Measurements from ENCODE around the gene LRRC26. TPM values are rescaled to one million over a fixed set of nuclear protein-coding genes. Genes with fewer than 3 reads are reported as not detected.

Gene LRRC26
- not detected for polyA plus RNA-seq (ENCODE audit: insufficient read length)
- long read RNA-seq, donor 1, result 0 reads
- long read RNA-seq, donor 2, result 0 reads
- long read RNA-seq, donor 3, result 0 reads
- long read RNA-seq, donor 4, result 0 reads
- long read RNA-seq, donor 5, partial matches to known transcripts, result 0 of 1 reads
- long read RNA-seq, donor 5, other reads (novel, unspliced or antisense), result 0 of 1 reads
- long read RNA-seq, donor 6, partial matches to known transcripts, result 0 of 2 reads
- long read RNA-seq, donor 6, other reads (novel, unspliced or antisense), result 0 of 2 reads
- long read RNA-seq, donor 7, partial matches to known transcripts, result 0 of 1 reads
- long read RNA-seq, donor 7, other reads (novel, unspliced or antisense), result 0 of 1 reads
- long read RNA-seq, donor 8, result 0 reads

DNA sequence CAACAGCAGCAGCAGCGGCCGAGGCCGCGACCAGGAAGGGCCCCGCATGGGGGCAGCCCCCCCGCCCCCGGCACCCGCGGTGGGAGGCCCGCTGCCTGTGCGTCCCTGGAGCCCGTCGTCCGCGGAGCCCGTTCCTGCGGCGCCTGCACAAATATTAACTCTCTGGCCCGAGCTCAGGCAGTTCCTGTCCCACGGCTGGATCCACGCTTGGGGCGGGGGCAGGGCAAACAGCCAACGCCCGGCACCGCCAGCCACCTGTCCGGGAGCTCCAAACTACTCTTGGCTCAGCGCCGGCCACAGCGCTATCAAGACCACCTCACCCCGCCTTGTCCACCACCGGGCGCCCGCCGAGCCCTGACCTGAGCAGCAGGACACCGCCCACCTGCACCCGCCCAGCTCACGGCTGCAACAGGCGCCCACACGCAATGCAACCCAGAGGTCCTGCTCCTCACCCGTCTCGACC lies at the start of gene LRRC26:
LRRC26 (minus strand) TSS at position 156 of the 463 bp plus-strand sequence; CDS start at position 48, 108 bp downstream.
- no peak for DNase-seq

DNA sequence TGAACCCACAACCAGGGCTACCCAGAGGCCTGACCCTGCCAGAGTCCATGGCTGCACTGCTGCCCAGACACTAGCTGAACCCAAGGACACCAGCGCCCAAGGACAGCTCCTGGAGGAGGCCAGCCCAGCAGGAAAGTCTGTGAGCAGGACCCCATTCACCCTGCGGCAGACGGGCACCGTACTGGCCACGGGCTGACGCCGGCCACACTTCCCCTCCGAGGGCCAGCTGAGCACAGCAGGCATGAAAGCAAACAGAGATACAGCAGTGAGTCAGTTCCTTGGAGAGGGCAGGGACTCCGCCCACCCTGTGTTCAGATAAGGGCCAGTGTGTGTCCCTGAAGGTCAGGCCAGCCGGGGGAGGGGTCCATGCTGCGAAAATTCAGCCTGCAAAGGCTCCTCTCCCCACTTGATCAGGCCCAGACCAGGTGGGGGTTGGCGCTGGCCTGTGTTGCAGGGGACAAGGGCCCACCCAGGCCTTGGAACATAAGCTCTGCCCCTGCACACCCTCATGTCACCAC lies 49.0 kb upstream of the LRRC26 start:
- no peak for DNase-seq

DNA sequence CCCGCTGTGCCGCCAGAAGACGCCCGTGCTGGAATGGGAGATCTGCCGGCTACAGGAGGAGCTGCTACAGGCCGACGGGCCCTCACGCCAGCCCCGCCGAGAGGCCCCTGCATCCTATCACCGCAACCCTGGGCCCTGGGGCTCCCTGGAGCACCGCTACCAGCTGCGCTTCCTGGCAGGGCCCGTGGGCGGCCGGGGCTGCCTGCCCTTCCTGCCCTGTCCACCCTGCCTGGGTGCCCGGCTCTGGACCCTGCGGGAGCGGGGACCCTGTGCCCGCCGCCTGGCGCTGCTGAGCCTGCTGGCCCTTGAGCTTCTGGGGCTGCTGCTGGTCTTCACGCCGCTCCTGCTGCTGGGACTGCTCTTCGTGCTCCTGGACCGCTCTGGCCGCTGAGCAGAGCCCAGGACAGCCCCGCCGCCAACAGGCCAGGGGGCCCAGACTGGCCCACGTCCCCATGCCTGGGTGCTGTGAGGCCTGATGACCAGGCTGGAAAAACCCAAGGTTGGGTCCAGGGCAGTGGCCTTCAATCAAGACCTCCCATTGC lies 48.4 kb upstream of the LRRC26 start:
- no peak for DNase-seq

DNA sequence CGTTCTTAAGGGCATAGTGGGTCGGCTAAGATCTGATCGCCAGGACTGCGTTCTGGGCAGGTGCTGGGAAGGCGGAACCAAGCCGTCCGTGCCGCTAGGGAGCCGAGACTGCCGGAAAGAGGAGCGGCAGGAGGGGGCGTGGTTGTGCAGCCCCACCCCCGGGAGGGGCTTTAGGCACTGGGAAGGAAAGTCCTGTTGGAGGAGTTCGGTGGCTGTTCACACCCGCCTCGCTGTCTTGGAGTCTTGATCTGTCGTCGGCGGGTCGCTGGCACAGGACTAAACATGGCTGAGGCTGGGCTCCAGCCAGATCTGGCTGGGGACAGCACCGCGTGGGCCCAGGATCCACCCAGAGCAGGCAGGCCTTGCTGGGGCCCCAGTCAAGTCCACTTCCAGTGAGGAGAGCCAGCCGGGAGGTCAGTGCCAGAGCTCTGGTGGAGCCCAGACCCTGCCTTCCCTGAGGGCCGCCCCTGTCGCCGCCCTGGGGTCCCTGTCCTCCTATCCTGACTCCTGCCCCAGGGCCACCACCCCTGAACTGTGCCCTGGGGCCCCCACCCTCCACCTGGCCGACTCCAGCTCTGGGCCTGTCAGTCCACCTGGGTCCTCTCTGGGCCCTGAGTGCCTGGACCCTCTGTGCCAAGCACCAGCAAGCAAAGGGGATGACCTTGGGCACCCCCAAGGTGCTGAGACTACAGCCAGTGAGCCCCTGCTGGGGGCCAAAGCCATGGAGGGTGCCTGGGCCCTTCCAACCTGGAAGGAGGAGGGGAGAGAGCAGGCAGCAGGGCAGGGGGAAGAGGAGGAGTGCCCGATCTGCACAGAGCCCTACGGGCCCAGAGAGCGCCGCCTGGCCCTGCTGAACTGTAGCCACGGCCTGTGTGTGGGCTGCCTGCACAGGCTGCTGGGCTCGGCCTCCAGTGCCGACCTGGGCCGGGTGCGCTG lies 47.7 kb upstream of the LRRC26 start:
- DNase-seq, result no peak

- no peak for DNase-seq
Observed at GRCh38 chr9:137216188-137216965, 46.5 kb upstream of the LRRC26 start.

- no peak for DNase-seq
Observed at GRCh38 chr9:137215196-137215986, 45.5 kb upstream of the LRRC26 start.

DNA sequence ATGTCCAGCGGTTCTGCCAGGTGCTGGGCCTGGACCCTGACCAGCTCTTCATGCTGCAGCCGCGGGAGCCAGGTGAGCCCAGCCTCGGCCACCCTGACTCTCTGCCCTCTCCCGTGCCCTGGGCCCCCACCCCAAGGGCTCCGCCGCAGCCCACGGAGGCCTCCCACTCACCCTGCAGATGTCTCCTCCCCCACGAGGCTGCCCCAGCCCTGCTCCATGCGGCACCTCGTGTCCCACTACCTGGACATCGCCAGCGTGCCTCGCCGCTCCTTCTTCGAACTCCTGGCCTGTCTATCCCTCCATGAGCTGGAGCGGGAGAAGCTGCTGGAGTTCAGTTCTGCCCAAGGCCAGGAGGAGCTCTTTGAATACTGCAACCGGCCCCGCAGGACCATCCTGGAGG lies 44.8 kb upstream of the LRRC26 start:
- DNase-seq, result no peak

- no peak for DNase-seq
Observed at GRCh38 chr9:137213160-137214060, 43.6 kb upstream of the LRRC26 start.

DNA sequence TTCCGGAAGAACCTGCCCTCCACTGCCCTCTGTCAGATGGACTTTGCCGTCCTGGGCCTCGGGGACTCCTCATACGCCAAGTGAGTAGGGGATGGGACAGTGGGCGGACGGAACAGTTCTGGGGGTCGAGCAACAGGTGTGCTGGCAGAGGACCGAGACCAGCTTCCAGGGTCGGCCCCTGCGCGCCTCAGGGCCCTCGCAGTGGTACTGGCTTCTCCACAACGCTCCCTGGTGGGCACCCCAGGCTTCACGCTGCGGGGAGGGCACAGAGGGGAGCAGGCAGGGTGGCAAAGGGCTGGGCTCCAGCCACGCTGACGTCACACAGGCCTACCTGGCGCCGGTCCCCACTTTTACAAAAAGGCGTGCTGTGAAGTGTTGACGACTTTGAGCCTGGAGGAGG lies 42.7 kb upstream of the LRRC26 start:
- no peak for DNase-seq

- no peak for DNase-seq
Observed at GRCh38 chr9:137211532-137211931, 41.7 kb upstream of the LRRC26 start.

GRCh38 chr9:137206602-137207001 lies 36.8 kb upstream of the LRRC26 start:
- DNase-seq, result no peak

GRCh38 chr9:137205126-137206069 lies 35.5 kb upstream of the LRRC26 start, which contains the start of the genes NDOR1 and TMEM203:
Gene NDOR1, plus strand, starts transcription at chr9:137205700. Its CDS starts 78 bp downstream, at chr9:137205778.
Gene TMEM203, minus strand, starts transcription at chr9:137205648. Its CDS starts 234 bp downstream, at chr9:137205414.
- peak; percentile 88 for DNase-seq

DNA sequence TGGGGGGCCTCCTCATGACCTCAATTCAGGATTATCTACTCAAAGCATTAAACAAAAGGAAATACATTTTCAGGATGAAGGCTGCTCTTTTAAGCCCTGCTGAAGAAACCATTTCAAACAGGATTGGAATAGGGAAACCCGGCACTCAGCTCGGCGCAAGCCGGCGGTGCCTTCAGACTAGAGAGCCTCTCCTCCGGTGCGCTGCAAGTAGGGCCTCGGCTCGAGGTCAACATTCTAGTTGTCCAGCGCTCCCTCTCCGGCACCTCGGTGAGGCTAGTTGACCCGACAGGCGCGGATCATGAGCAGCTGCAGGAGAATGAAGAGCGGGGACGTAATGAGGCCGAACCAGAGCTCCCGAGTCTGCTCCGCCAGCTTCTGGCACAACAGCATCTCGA lies 34.9 kb upstream of the LRRC26 start:
- no peak for DNase-seq

DNA sequence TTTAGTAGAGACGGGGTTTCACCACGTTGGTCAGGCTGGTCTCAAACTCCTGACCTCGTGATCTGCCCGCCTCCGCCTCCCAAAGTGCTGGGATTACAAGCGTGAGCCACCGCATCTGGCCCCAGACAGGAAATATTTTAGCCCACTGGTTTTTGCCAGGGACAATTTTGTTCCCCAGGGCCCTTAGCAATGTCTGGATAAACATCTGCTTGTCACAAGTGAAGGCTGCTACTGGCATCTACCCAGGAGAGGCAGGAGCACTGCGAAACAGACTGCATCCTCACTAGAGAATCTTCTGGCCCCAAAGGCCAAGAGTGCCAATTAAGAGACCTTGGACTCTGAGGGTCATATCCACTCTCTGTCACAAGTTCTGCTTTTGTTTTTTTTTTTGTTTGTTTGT lies 33.1 kb upstream of the LRRC26 start:
- DNase-seq, result no peak

DNA sequence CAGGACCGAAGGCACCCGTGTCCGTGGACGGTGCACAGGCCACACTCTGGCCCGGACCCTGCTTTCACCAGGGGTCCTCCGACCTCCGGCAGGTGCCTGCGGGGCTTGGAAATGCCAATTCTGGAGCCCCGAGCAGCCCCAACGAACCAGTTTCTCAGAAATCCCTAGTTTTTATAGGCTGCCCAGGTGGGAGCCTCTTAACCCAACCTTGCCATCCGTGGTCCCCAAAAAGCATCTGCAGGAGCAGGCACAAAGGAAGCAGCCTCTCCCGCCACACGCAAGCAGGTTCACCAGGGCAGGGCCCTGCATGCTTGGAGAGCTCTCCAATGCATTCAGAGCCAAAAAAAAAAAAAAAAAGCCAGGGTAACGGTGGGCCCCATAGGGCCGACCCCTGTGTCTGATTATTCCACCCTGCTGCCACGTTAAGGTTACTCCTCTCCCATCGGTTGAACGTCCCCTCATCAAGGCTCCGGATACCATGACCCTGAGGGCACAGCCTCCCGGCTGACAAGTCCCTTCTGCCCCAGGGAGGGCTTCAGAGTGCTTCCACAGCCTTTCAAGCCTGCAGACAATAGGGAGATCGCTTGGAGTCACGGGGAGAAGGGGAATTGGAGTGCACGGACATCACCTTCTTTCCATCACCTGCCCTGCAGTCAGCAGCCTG lies 31.5 kb upstream of the LRRC26 start:
- no peak for DNase-seq

- DNase-seq, result peak; percentile 99
Observed at GRCh38 chr9:137200311-137201204, 30.7 kb upstream of the LRRC26 start, which contains the start of gene TPRN. Gene TPRN, minus strand, starts transcription at chr9:137200741. Its CDS starts 30 bp downstream, at chr9:137200711.
